Body of pancreas (tissue), 4 donors: ENCODE data around the gene CORO7. TPM values are rescaled to one million over a fixed set of nuclear protein-coding genes. Genes with fewer than 3 reads are reported as not detected.

Experiments used
- ATAC-seq: fragments of 150-250 bp; one replicate; pipeline ENCODE4 v1.9.1; 2016
- DNase-seq, 4 donors: peaks; one replicate each; pipeline ENCODE4 v3.0.0-alpha.2; 2019
- H3K27ac ChIP-seq, 4 donors: fragments of 200-600 bp; sonication (generic); 1 replicate in 3 of 4; 2 replicates in 1 of 4; pipeline versions ENCODE4 v1.5.1 to v1.6.1; 2016 to 2019; ENCODE audit warnings: mild to moderate bottlenecking in 1 of 4, mixed read lengths in 1 of 4, moderate library complexity in 1 of 4
- H3K27me3 ChIP-seq, 2 donors: fragments of 200-600 bp; sonication (generic); one replicate each; pipeline ENCODE4 v1.6.0; 2016; ENCODE audit warnings: mild to moderate bottlenecking in 1 of 2
- H3K36me3 ChIP-seq, 2 donors: fragments of 200-600 bp; sonication (generic); replicated peaks in 1 of 2; 2 replicates each; pipeline ENCODE4 v1.5.1; 2016; ENCODE audit warnings: low read depth in 2 of 2; ENCODE audit not compliant: insufficient read depth in 1 of 2
- H3K4me1 ChIP-seq: fragments of 200-600 bp; sonication (generic); one replicate; pipeline ENCODE4 v1.6.0; 2016
- H3K4me3 ChIP-seq, 2 donors: fragments of 200-600 bp; sonication (generic); 1 replicate in 1 of 2; 2 replicates in 1 of 2; pipeline ENCODE4 v1.5.1; 2016 to 2019
- H3K9me3 ChIP-seq, 3 donors: fragments of 200-600 bp; sonication (generic); 1 replicate in 2 of 3; 2 replicates in 1 of 3; pipeline ENCODE4 v1.5.1; 2016
- CTCF ChIP-seq, 7 experiments: fragments of 450-650 bp in 4 of 7; fragments of 200-600 bp in 3 of 7; sonication (generic) in 3 of 7; IDR thresholded peaks; one replicate each; pipeline ENCODE4 v1.5.1; 2016 to 2019; ENCODE audit warnings: antibody characterized with exemption in 7 of 7
- POLR2A ChIP-seq, 3 donors: fragments of 450-650 bp; IDR thresholded peaks; one replicate each; pipeline ENCODE4 v1.6.1; 2016; ENCODE audit warnings: antibody characterized with exemption in 3 of 3, mild to moderate bottlenecking in 2 of 3
- WGBS, 2 donors: methylation state at CpG; one replicate each; pipeline ENCODE4 v1.1.5; 2017; 5-methylcytosine and 5-hydroxymethylcytosine counted together
- intact Hi-C: fragments of 100-400 bp; cut with DNase I; formaldehyde crosslinking; loops from one replicate; pipeline ENCODE4 v1.15.1; 2023
- total RNA-seq, 2 donors: library from RNA; depleted of rRNA; stranded (reverse); fragments of >200 nt; gene quantifications; one replicate each; pipeline ENCODE4 v1.1.0, GENCODE V29; 2016

The CORO7 gene
- total RNA-seq, 2 donors from 2014 or later, result 13.2 to 48.8 TPM

GRCh38 chr16:4364196-4365013, 52.0 kb downstream of the CORO7 start:
- no peak overlapping the region for H3K27ac ChIP-seq
- intact Hi-C loops, result no loop called here
- H3K4me3 ChIP-seq, result no peak overlapping the region
- H3K27me3 ChIP-seq, result no peaks in the 10 kb centered on the region
- 76 to 87% methylated on average over 10 to 37 of the region's 37 CpGs for WGBS, 2 donors
- DNase-seq, result no peak
- TF ChIP-seq POLR2A (IDR thresholded peaks at IDR 0.05), result no peak
- no peak for TF ChIP-seq CTCF (IDR thresholded peaks at IDR 0.05)
- H3K36me3 ChIP-seq, result peaks cover 0 to 2% of the 10 kb centered on the region in 2 donors
- no peaks in the 10 kb centered on the region for H3K9me3 ChIP-seq
- H3K4me1 ChIP-seq, result no peaks in the 10 kb centered on the region
- no peak for ATAC-seq

DNA sequence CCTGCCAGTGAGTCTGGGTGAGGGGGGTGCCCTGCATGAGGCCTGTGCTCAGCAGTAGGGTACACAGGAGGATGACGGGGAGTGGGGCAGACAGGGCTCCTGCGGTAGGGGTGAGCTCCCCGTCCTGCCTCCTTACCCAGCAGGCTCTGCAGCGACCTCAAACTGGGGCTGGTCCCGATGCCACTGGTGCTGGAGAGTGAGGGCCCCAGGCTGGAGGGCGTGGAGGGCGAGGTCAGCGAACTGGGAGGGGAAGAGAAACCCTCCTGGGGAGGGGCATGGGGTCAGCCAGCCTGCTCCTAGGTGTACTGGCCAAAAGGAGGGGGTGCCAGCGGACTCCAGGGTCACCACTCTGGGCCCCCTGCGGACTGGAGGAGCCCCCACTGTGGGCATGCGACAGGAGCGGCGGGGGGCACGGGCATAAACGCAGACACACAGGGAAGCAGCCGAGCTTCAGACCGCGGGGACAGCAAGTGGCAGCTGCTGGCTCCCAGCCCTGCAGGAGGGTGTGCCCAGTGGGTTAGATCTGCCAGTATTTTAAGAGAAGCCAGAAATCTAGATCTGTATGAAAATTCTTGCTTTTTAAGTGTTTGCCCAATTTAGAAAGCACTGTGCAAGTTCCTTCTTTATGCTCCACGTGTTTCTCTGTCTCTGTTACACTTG, 53.8 kb downstream of the CORO7 start:
- ATAC-seq (no peak), DNase-seq (no peak)
- TF ChIP-seq CTCF (IDR thresholded peaks at IDR 0.05) (no peak), POLR2A (IDR thresholded peaks at IDR 0.05) (no peak)
- Histone ChIP-seq H3K4me1 (no peaks in the 10 kb centered on the region), H3K4me3 (no peak overlapping the region), H3K36me3 (peaks cover 0 to 2% of the 10 kb centered on the region in 2 donors), H3K9me3 (no peaks in the 10 kb centered on the region), H3K27ac (no peak overlapping the region), H3K27me3 (no peaks in the 10 kb centered on the region)
- 88 to 93% methylated on average over 13 to 16 of the region's 19 CpGs for WGBS, 2 donors
- intact Hi-C loops, result no loop called here

GRCh38 chr16:4361944-4362311, 54.5 kb downstream of the CORO7 start:
- Histone ChIP-seq H3K36me3 (peaks cover 0 to 2% of the 10 kb centered on the region in 2 donors), H3K4me3 (no peak overlapping the region), H3K27ac (no peak overlapping the region), H3K9me3 (no peaks in the 10 kb centered on the region), H3K4me1 (no peaks in the 10 kb centered on the region), H3K27me3 (no peaks in the 10 kb centered on the region)
- DNase-seq, result no peak
- intact Hi-C loops, result loop anchor here (2.0 kb wide), 1 partner anchor 39 kb away; no protein-coding TSS in a partner anchor
- TF ChIP-seq POLR2A (IDR thresholded peaks at IDR 0.05), result no peak
- no peak for TF ChIP-seq CTCF (IDR thresholded peaks at IDR 0.05)
- ATAC-seq, result no peak
- 93% methylated on average over 12 of the region's 12 CpGs; no CpG with 5 or more reads in 1 of the 2 donors for WGBS, 2 donors

DNA sequence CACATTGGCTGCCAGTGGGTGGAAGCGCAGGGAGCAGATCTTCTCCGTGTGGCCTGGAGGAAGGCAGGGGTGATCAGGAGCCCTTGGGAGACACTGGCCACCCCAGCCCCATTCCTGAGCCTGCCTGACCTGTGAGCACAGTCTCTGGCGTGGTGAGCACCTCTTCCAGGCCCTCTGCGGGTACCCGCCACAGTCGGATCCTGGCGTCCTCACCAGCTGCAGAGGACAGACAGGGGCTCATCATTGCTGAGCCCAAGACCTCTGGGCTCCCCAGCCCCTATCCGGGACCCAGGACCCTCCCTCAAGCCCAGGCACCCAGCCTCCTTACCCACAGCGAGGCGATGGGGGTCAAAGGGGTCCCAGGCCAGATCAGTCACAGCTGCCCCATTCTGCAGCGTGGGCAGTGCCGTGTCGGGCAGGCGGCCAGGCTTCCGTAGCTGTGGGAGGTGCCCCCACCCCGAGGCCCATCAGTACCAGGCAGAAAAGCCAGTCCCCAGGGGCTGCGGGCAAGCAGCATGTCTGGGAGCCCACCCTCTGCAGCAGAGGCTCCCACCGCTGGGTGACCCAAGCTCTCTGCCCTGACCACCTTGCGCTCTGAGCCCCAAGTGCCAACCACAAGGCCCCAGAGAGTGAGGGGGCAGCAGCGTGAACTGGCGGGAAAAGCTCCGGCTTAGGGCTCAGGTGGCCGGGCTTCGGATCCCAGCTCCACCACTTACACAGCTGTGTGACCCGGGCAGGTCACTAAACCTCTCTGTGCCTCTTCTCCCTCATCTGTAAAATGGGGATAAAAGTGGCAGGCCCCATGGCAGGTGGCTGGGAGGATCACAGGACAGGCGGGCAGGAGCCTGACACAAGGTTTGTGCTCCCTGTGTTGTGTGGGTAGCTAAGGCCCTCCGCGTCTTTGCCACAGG, 55.1 kb downstream of the CORO7 start:
- Histone ChIP-seq H3K4me3 (no peak overlapping the region), H3K9me3 (no peaks in the 10 kb centered on the region), H3K36me3 (peaks cover 0 to 2% of the 10 kb centered on the region in 2 donors), H3K27me3 (no peaks in the 10 kb centered on the region), H3K4me1 (no peaks in the 10 kb centered on the region), H3K27ac (no peak overlapping the region)
- 96 to 100% methylated on average over 10 to 27 of the region's 28 CpGs for WGBS, 2 donors
- no peak for DNase-seq
- no peak for ATAC-seq
- intact Hi-C loops, result loop anchor here (2.0 kb wide), 1 partner anchor 40 kb away; no protein-coding TSS in a partner anchor
- TF ChIP-seq CTCF (IDR thresholded peaks at IDR 0.05), result no peak
- no peak for TF ChIP-seq POLR2A (IDR thresholded peaks at IDR 0.05)
